IMR-90 (cell line): ENCODE results near the gene NHP2. TPM values are rescaled to one million over a fixed set of nuclear protein-coding genes. Genes with fewer than 3 reads are reported as not detected.
"Not testable (repeated sequence)": the region's sequence is repeated elsewhere in the genome, so short reads cannot be mapped to it uniquely, and the experiment has no call there.

Experiments
- ATAC-seq: fragments of 200-7000 bp; cut with Tn5 transposase; 2 replicates; pipeline ENCODE4 v1.9.1; 2020; ENCODE audit warnings: low read depth, mild to moderate bottlenecking, moderate library complexity
- BruUV-seq: library from RNA; stranded (reverse); fragments of 400-500 nt; replicated peaks from 2 replicates; lab custom pipeline; 2021; lab: Mats Ljungman, UMichigan
- CTCF ChIA-PET: fragments of 300-600 bp; formaldehyde crosslinking; extraction: SDS; loops from one replicate; lab custom pipeline; 2021; ENCODE audit warnings: antibody characterized with exemption; lab: Yijun Ruan, JAX
- POLR2A ChIA-PET: fragments of 300-600 bp; sonication (Branson Sonifier 250); formaldehyde crosslinking; loops from one replicate; lab custom pipeline; 2022; ENCODE audit warnings: antibody characterized with exemption; ENCODE audit not compliant: unreplicated experiment; lab: Charles Lee
- DNase-seq: peaks from one replicate; pipeline ENCODE4 v3.0.0; 2013
- H2AFZ ChIP-seq: replicated peaks from 2 replicates; pipeline ENCODE3; 2013; ENCODE audit warnings: low read length, mild to moderate bottlenecking; ENCODE audit not compliant: poor library complexity
- H2AK5ac ChIP-seq: 2 replicates; pipeline ENCODE4 v1.6.1; 2013; ENCODE audit warnings: low read depth, low read length, inconsistent platforms
- H2AK9ac ChIP-seq: replicated peaks from 2 replicates; pipeline ENCODE3; 2013; ENCODE audit warnings: mild to moderate bottlenecking, low read depth, low read length, moderate library complexity; ENCODE audit not compliant: poor library complexity
- H2BK120ac ChIP-seq: 2 replicates; pipeline ENCODE4 v1.6.1; 2013; ENCODE audit warnings: low read depth, low read length, inconsistent platforms
- H2BK15ac ChIP-seq: 3 replicates; pipeline ENCODE4 v1.6.1; 2013; ENCODE audit warnings: low read depth, low read length, inconsistent platforms
- H2BK20ac ChIP-seq: 2 replicates; pipeline ENCODE4 v1.6.1; 2013; ENCODE audit warnings: low read depth, mild to moderate bottlenecking, inconsistent platforms, low read length, moderate library complexity
- H2BK5ac ChIP-seq: 2 replicates; pipeline ENCODE4 v1.6.1; 2013; ENCODE audit warnings: mild to moderate bottlenecking, low read depth, low read length, inconsistent platforms; ENCODE audit not compliant: poor library complexity, severe bottlenecking
- H3K14ac ChIP-seq: replicated peaks from 2 replicates; pipeline ENCODE4 v1.6.1; 2013; ENCODE audit warnings: low read depth, low read length, inconsistent platforms
- H3K18ac ChIP-seq: 2 replicates; pipeline ENCODE4 v1.6.1; 2013; ENCODE audit warnings: low read depth, low read length, control low read depth
- H3K23ac ChIP-seq: 2 replicates; pipeline ENCODE4 v1.6.1; 2013; ENCODE audit warnings: low read depth, low read length, inconsistent platforms
- H3K27ac ChIP-seq: 2 replicates; pipeline ENCODE4 v1.5.1; 2013; ENCODE audit warnings: mild to moderate bottlenecking, control low read depth, low read length; ENCODE audit not compliant: insufficient read depth
- H3K27me3 ChIP-seq: 2 replicates; pipeline ENCODE4 v1.6.1; 2013; ENCODE audit warnings: low read length; ENCODE audit not compliant: control insufficient read depth, insufficient read depth
- H3K36me3 ChIP-seq: 2 replicates; pipeline ENCODE4 v1.6.1; 2013; ENCODE audit warnings: low read length, mixed read lengths; ENCODE audit not compliant: control insufficient read depth, insufficient read depth
- H3K4ac ChIP-seq: 2 replicates; pipeline ENCODE4 v1.6.1; 2013; ENCODE audit warnings: low read depth, low read length, inconsistent platforms
- H3K4me1 ChIP-seq: 2 replicates; pipeline ENCODE4 v1.6.1; 2013; ENCODE audit warnings: low read length, mixed read lengths; ENCODE audit not compliant: control insufficient read depth, insufficient read depth
- H3K4me2 ChIP-seq: 2 replicates; pipeline ENCODE4 v1.6.1; 2013; ENCODE audit warnings: low read depth, mild to moderate bottlenecking, control low read depth, low read length, moderate library complexity
- H3K4me3 ChIP-seq: 2 replicates; pipeline ENCODE4 v1.5.1; 2013; ENCODE audit warnings: low read depth, mild to moderate bottlenecking, control low read depth, low read length, moderate library complexity; ENCODE audit not compliant: insufficient read depth
- H3K56ac ChIP-seq: 2 replicates; pipeline ENCODE4 v1.6.1; 2013; ENCODE audit warnings: low read length, inconsistent platforms; ENCODE audit not compliant: insufficient read depth; ENCODE audit errors: extremely low read depth
- H3K79me1 ChIP-seq, 2 experiments: 2 replicates each; pipeline ENCODE4 v1.6.1; 2013; ENCODE audit warnings: low read length in 2 of 2, inconsistent platforms in 1 of 2, low read depth in 1 of 2
- H3K9ac ChIP-seq: 2 replicates; pipeline ENCODE4 v1.6.1; 2013; ENCODE audit warnings: low read depth, low read length, control low read depth
- H3K9me1 ChIP-seq: 2 replicates; pipeline ENCODE4 v1.6.1; 2013; ENCODE audit warnings: low read length, inconsistent platforms; ENCODE audit not compliant: insufficient read depth
- H3K9me3 ChIP-seq: 2 replicates; pipeline ENCODE4 v1.6.1; 2013; ENCODE audit warnings: low read length; ENCODE audit not compliant: control insufficient read depth, insufficient read depth
- H4K20me1 ChIP-seq: 2 replicates; pipeline ENCODE4 v1.6.1; 2013; ENCODE audit warnings: low read length, inconsistent platforms; ENCODE audit not compliant: insufficient read depth
- H4K5ac ChIP-seq: 2 replicates; pipeline ENCODE4 v1.6.1; 2013; ENCODE audit warnings: mild to moderate bottlenecking, low read depth, low read length, control low read depth
- H4K8ac ChIP-seq, 2 experiments: 2 replicates each; pipeline ENCODE4 v1.6.1; 2013; ENCODE audit warnings: low read depth in 2 of 2, low read length in 2 of 2, control low read depth in 1 of 2, inconsistent platforms in 1 of 2
- H4K91ac ChIP-seq: 2 replicates; pipeline ENCODE4 v1.6.1; 2013; ENCODE audit warnings: low read depth, low read length, inconsistent platforms; ENCODE audit not compliant: insufficient read depth
- WGBS, 2 experiments: methylation state at CpG; one replicate each; pipeline versions ENCODE4 v1.1.5 to v1.1.7; 2013; ENCODE audit warnings: missing lambda C conversion rate in 2 of 2; ENCODE audit not compliant: insufficient read length in 1 of 2; ENCODE audit errors: extremely low coverage in 2 of 2; 5-methylcytosine and 5-hydroxymethylcytosine counted together
- dilution Hi-C: fragments of 300-500 bp; cut with HindIII; formaldehyde crosslinking; loops from one replicate; pipeline ENCODE4 v1.14.3; 2018; ENCODE audit warnings: low sequenced_read_pairs; ENCODE audit not compliant: unreplicated experiment
- in situ Hi-C: fragments of 300-500 bp; cut with MboI; formaldehyde crosslinking; loops from 3 replicates; pipeline ENCODE4 v1.14.3; 2019; ENCODE audit warnings: low sequenced_read_pairs, inconsistent platforms, mixed read lengths
- intact Hi-C: fragments of 100-400 bp; cut with micrococcal nuclease; formaldehyde crosslinking; loops from 2 replicates; pipeline ENCODE4 v1.10.0; 2022
- polyA plus RNA-seq, 3 experiments: library from polyadenylated mRNA; depleted of rRNA; stranded (reverse); fragments of >200 nt; gene quantifications; 2 replicates each; pipeline ENCODE4 v1.2.3, GENCODE V29; 2012; ENCODE audit warnings: low replicate concordance in 1 of 3
- total RNA-seq: library from RNA; depleted of rRNA; stranded (reverse); fragments of >200 nt; gene quantifications from 2 replicates; pipeline ENCODE4 v1.2.3, GENCODE V29; 2012

Gene NHP2
- total and polyA plus RNA-seq, 2 of the 4 experiments (the other 2 are of a cell fraction): 180 to 278 TPM

DNA sequence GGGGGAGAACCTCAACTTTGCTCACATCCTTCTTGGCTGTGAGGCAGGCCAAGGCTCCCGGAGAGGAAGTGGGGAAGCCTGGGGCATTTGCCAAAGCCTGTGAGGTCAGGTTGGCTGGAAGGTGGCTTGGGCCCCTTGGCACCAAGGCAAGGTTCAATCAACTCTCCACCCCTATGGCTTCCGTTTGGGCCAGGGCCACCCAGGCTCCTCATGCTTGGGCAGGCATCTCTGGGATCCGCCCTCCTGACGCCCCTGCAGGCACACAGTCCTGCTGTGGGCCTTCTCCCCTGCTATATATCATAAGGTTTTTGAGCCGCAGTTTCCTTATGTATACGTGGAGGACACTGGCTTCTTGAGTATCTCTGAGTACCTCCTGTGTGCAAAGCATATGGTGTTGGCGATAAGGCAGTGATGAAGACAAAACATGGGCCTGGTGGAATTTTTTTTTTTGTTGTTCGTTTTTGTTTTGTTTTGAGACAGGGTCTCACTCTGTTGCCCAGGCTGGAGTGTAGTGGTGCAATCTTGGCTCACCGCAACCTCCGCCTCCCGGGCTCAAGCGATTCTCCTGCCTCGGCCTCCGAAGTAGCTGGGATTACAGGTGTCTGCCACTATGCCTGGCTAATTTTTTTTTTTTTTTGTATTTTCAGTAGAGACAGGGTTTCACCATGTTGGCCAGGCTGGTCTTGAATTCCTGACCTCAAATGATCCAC lies 26.2 kb downstream of the NHP2 start:
- H4K5ac ChIP-seq, H3K27ac ChIP-seq, H2AK9ac ChIP-seq, H3K9ac ChIP-seq, H3K56ac ChIP-seq, CTCF ChIA-PET, H3K4ac ChIP-seq, H2BK120ac ChIP-seq, intact Hi-C loops, H3K9me3 ChIP-seq, H3K14ac ChIP-seq, H4K91ac ChIP-seq, H3K4me3 ChIP-seq, H2AK5ac ChIP-seq, in situ Hi-C loops, H4K20me1 ChIP-seq, H3K23ac ChIP-seq, BruUV-seq, DNase-seq, H2AFZ ChIP-seq, H3K36me3 ChIP-seq, H3K4me1 ChIP-seq, ATAC-seq, H3K18ac ChIP-seq, H2BK20ac ChIP-seq, H3K9me1 ChIP-seq, H2BK15ac ChIP-seq, H3K27me3 ChIP-seq, H2BK5ac ChIP-seq, H4K8ac ChIP-seq, dilution Hi-C loops, POLR2A ChIA-PET, H3K4me2 ChIP-seq: not testable (repeated sequence)
- 93% methylated on average over 2 of the region's 14 CpGs; no CpG with 5 or more reads in 1 of the 2 experiments for WGBS, 2 experiments
- H3K79me1 ChIP-seq: peaks cover 3 to 11% of the 10 kb centered on the region in 2 experiments; a peak in 3 of 4 replicates
